Measurements from ENCODE around the gene NKAP. TPM values are rescaled to one million over a fixed set of nuclear protein-coding genes. Genes with fewer than 3 reads are reported as not detected.

NKAP gene
- total and polyA plus RNA-seq, 9 of the 15 experiments (the other 6 are each of a cell fraction or from before 2014, with no cell fraction given), result 3.1 to 8.3 (median 7.0) TPM

DNA sequence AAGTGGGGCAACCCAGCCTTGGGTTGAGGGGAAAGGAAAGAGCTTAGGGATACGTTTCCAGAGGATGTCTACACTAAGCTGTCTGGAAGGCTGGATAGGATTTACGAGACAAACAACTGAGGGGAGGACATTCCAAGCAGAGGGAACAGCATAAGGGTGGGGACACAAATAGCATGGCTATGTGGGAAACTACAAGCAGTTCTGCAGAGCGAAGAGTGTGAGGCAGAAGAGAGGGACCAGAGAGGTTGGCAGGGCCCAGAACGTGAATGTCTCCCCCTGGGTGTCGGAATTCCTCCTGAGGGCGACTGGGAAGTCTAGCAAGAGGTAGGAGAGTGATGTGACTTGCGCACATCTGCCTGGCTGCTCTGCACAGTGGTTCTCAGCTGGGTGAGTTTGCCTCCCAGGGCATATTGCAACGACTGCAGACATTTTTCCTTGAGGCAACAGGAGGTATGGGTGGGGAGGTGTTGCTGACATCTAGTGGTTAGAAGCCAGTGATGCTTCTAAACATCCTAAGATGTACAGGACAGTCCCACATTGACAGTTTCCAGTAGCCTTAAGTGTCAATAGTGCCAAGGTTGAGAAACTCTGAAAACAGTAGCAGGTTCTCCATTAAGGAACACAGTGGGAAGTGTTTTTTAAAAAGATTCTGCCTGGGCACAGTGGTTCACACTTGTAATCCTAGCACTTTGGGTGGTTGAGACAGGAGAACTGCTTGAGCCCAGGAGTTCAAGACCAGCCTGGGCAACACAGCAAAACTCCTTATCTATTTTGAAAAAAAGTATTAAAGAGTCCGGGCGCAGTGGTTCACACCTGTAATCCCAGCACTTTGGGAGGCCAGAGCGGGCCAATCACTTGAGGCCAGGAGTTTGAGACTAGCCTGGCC lies 62.8 kb downstream of the NKAP start (continued):
- TF ChIP-seq MGA (IDR thresholded peaks at IDR 0.05) (no peak), SMC3 (conservative IDR thresholded peaks at IDR 0.05; ENCODE audit: insufficient read depth, low read depth, low read length) (peak; percentile 54; the same call in 1 of the 2 replicates), SP1 (CRISPR knock-in tag; IDR thresholded peaks at IDR 0.05) (0 out of 2 replicates have a peak, but pooled peaks have one; percentile 33)
- TF ChIP-seq, protein P1, sequence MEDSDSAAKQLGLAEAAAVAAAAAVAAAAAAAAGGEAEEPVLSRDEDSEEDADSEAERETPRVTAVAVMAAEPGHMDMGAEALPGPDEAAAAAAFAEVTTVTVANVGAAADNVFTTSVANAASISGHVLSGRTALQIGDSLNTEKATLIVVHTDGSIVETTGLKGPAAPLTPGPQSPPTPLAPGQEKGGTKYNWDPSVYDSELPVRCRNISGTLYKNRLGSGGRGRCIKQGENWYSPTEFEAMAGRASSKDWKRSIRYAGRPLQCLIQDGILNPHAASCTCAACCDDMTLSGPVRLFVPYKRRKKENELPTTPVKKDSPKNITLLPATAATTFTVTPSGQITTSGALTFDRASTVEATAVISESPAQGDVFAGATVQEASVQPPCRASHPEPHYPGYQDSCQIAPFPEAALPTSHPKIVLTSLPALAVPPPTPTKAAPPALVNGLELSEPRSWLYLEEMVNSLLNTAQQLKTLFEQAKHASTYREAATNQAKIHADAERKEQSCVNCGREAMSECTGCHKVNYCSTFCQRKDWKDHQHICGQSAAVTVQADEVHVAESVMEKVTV (CRISPR knock-in tag; IDR thresholded peaks at IDR 0.05), result 0 out of 2 replicates have a peak, but pooled peaks have one; percentile 23
